Activated CD4-positive, alpha-beta T cell treated with anti-CD3 and anti-CD28 coated beads, Interleukin-2, amount 10 ng/mL, durations not matched to agents 24 days and 14 days (primary cell): ENCODE measurements around the gene ADAMTS16. TPM values are rescaled to one million over a fixed set of nuclear protein-coding genes. Genes with fewer than 3 reads are reported as not detected.

Experiments used
- DNase-seq: peaks from one replicate; pipeline ENCODE4 v3.0.0; 2022
- H3K27ac Mint-ChIP-seq: one replicate; pipeline ENCODE4 v1.8.0; 2022; ENCODE audit warnings: mild to moderate bottlenecking, mixed read lengths
- H3K27me3 Mint-ChIP-seq: one replicate; pipeline ENCODE4 v1.8.0; 2022; ENCODE audit warnings: mixed read lengths
- H3K36me3 Mint-ChIP-seq: one replicate; pipeline ENCODE4 v1.8.0; 2022; ENCODE audit warnings: low read depth, mild to moderate bottlenecking, mixed read lengths
- H3K4me1 Mint-ChIP-seq: one replicate; pipeline ENCODE4 v1.8.0; 2021; ENCODE audit warnings: mixed read lengths
- H3K4me3 Mint-ChIP-seq: one replicate; pipeline ENCODE4 v1.8.0; 2022; ENCODE audit warnings: mild to moderate bottlenecking, moderate library complexity, mixed read lengths
- H3K9me3 Mint-ChIP-seq: one replicate; pipeline ENCODE4 v1.8.0; 2021; ENCODE audit warnings: mixed read lengths
- intact Hi-C: fragments of 100-400 bp; cut with micrococcal nuclease; formaldehyde crosslinking; loops from one replicate; pipeline ENCODE4 v1.15.1; 2023
- total RNA-seq: library from RNA; stranded (reverse); gene quantifications from 2 replicates; pipeline ENCODE4 v1.2.3, GENCODE V29; 2022

ADAMTS16 gene
- total RNA-seq, 1 donor from 2014 or later = not detected

GRCh38 chr5:5320062-5320805 lies 180.1 kb downstream of the ADAMTS16 start:
- peaks cover 3% of the 10 kb centered on the region for H3K9me3 Mint-ChIP-seq
- intact Hi-C loops = no loop called here

GRCh38 chr5:5321137-5321536 lies 181.0 kb downstream of the ADAMTS16 start:
- H3K36me3 Mint-ChIP-seq = no peaks in the 10 kb centered on the region
- H3K27ac Mint-ChIP-seq = no peak overlapping the region
- no peaks in the 10 kb centered on the region for H3K27me3 Mint-ChIP-seq
- no peak overlapping the region for H3K4me3 Mint-ChIP-seq
- DNase-seq = no peak
- intact Hi-C loops = no loop called here
- H3K9me3 Mint-ChIP-seq = peaks cover 3% of the 10 kb centered on the region
- no peaks in the 10 kb centered on the region for H3K4me1 Mint-ChIP-seq

More at GRCh38 chr5:5320062-5320805, 180.1 kb downstream of the ADAMTS16 start:
- DNase-seq = no peak
- Mint-ChIP-seq H3K27ac (no peak overlapping the region), H3K4me3 (no peak overlapping the region), H3K36me3 (no peaks in the 10 kb centered on the region), H3K27me3 (no peaks in the 10 kb centered on the region), H3K4me1 (no peaks in the 10 kb centered on the region)

- H3K27ac Mint-ChIP-seq = no peak overlapping the region
- no peak for DNase-seq
- H3K4me1 Mint-ChIP-seq = no peaks in the 10 kb centered on the region
- no peak overlapping the region for H3K4me3 Mint-ChIP-seq
- no peaks in the 10 kb centered on the region for H3K27me3 Mint-ChIP-seq
- peaks cover 10% of the 10 kb centered on the region for H3K9me3 Mint-ChIP-seq
- intact Hi-C loops = no loop called here
- H3K36me3 Mint-ChIP-seq = no peaks in the 10 kb centered on the region
Measured at GRCh38 chr5:5323551-5323950, 183.4 kb downstream of the ADAMTS16 start.

- Mint-ChIP-seq H3K9me3 (peaks cover 10% of the 10 kb centered on the region), H3K27me3 (no peaks in the 10 kb centered on the region)
Measured at GRCh38 chr5:5326115-5326758, 186.1 kb downstream of the ADAMTS16 start.

GRCh38 chr5:5327126-5327525 lies 187.0 kb downstream of the ADAMTS16 start:
- no peaks in the 10 kb centered on the region for H3K36me3 Mint-ChIP-seq
- intact Hi-C loops = no loop called here
- no peaks in the 10 kb centered on the region for H3K27me3 Mint-ChIP-seq
- peaks cover 10% of the 10 kb centered on the region for H3K9me3 Mint-ChIP-seq
- no peak overlapping the region for H3K4me3 Mint-ChIP-seq
- H3K27ac Mint-ChIP-seq = no peak overlapping the region
- no peaks in the 10 kb centered on the region for H3K4me1 Mint-ChIP-seq
- DNase-seq = no peak

More at GRCh38 chr5:5326115-5326758, 186.1 kb downstream of the ADAMTS16 start:
- no peak for DNase-seq
- Mint-ChIP-seq H3K4me3 (no peak overlapping the region), H3K4me1 (no peaks in the 10 kb centered on the region), H3K36me3 (no peaks in the 10 kb centered on the region), H3K27ac (no peak overlapping the region)
- intact Hi-C loops = no loop called here

- no peaks in the 10 kb centered on the region for H3K36me3 Mint-ChIP-seq
- H3K27ac Mint-ChIP-seq = no peak overlapping the region
- intact Hi-C loops = no loop called here
- H3K27me3 Mint-ChIP-seq = no peaks in the 10 kb centered on the region
- peaks cover 6% of the 10 kb centered on the region for H3K9me3 Mint-ChIP-seq
- H3K4me3 Mint-ChIP-seq = no peak overlapping the region
- no peaks in the 10 kb centered on the region for H3K4me1 Mint-ChIP-seq
- no peak for DNase-seq
Measured at GRCh38 chr5:5330728-5331452, 190.8 kb downstream of the ADAMTS16 start.

- Mint-ChIP-seq H3K4me3 (no peak overlapping the region), H3K36me3 (no peaks in the 10 kb centered on the region), H3K4me1 (no peaks in the 10 kb centered on the region), H3K27ac (no peak overlapping the region), H3K9me3 (peaks cover 6% of the 10 kb centered on the region), H3K27me3 (no peaks in the 10 kb centered on the region)
- DNase-seq = no peak
- intact Hi-C loops = no loop called here
Measured at GRCh38 chr5:5331848-5332247, 191.7 kb downstream of the ADAMTS16 start.

- intact Hi-C loops = no loop called here
- no peak overlapping the region for H3K27ac Mint-ChIP-seq
- H3K4me1 Mint-ChIP-seq = no peaks in the 10 kb centered on the region
- no peak for DNase-seq
- no peaks in the 10 kb centered on the region for H3K27me3 Mint-ChIP-seq
- H3K4me3 Mint-ChIP-seq = no peak overlapping the region
- no peaks in the 10 kb centered on the region for H3K36me3 Mint-ChIP-seq
- H3K9me3 Mint-ChIP-seq = peaks cover 6% of the 10 kb centered on the region
Measured at GRCh38 chr5:5332287-5332686, 192.2 kb downstream of the ADAMTS16 start.

- no peaks in the 10 kb centered on the region for H3K9me3 Mint-ChIP-seq
- DNase-seq = no peak
- intact Hi-C loops = no loop called here
- no peaks in the 10 kb centered on the region for H3K27me3 Mint-ChIP-seq
- no peaks in the 10 kb centered on the region for H3K4me1 Mint-ChIP-seq
- no peaks in the 10 kb centered on the region for H3K36me3 Mint-ChIP-seq
- no peak overlapping the region for H3K4me3 Mint-ChIP-seq
- no peak overlapping the region for H3K27ac Mint-ChIP-seq
Measured at GRCh38 chr5:5335107-5335506, 195.0 kb downstream of the ADAMTS16 start.

GRCh38 chr5:5335700-5336264 lies 195.7 kb downstream of the ADAMTS16 start:
- no peaks in the 10 kb centered on the region for H3K27me3 Mint-ChIP-seq

GRCh38 chr5:5339257-5339656 lies 199.1 kb downstream of the ADAMTS16 start:
- H3K27ac Mint-ChIP-seq = no peak overlapping the region
- no peaks in the 10 kb centered on the region for H3K4me1 Mint-ChIP-seq
- intact Hi-C loops = no loop called here

More at GRCh38 chr5:5335700-5336264, 195.7 kb downstream of the ADAMTS16 start:
- Mint-ChIP-seq H3K4me3 (no peak overlapping the region), H3K27ac (no peak overlapping the region), H3K4me1 (no peaks in the 10 kb centered on the region), H3K36me3 (no peaks in the 10 kb centered on the region), H3K9me3 (no peaks in the 10 kb centered on the region)
- DNase-seq = no peak
- intact Hi-C loops = no loop called here

GRCh38 chr5:5340206-5340729 lies 200.1 kb downstream of the ADAMTS16 start:
- no peak overlapping the region for H3K4me3 Mint-ChIP-seq
- no peak for DNase-seq
- no peaks in the 10 kb centered on the region for H3K36me3 Mint-ChIP-seq
- no peaks in the 10 kb centered on the region for H3K4me1 Mint-ChIP-seq
- no peaks in the 10 kb centered on the region for H3K27me3 Mint-ChIP-seq
- no peaks in the 10 kb centered on the region for H3K9me3 Mint-ChIP-seq
- intact Hi-C loops = no loop called here
- no peak overlapping the region for H3K27ac Mint-ChIP-seq

More at GRCh38 chr5:5339257-5339656, 199.1 kb downstream of the ADAMTS16 start:
- Mint-ChIP-seq H3K36me3 (no peaks in the 10 kb centered on the region), H3K9me3 (no peaks in the 10 kb centered on the region), H3K27me3 (no peaks in the 10 kb centered on the region), H3K4me3 (no peak overlapping the region)
- DNase-seq = no peak

- no peaks in the 10 kb centered on the region for H3K27me3 Mint-ChIP-seq
- H3K36me3 Mint-ChIP-seq = no peaks in the 10 kb centered on the region
- no peak overlapping the region for H3K27ac Mint-ChIP-seq
- no peaks in the 10 kb centered on the region for H3K9me3 Mint-ChIP-seq
- no peak for DNase-seq
- intact Hi-C loops = no loop called here
- H3K4me3 Mint-ChIP-seq = no peak overlapping the region
- no peaks in the 10 kb centered on the region for H3K4me1 Mint-ChIP-seq
Measured at GRCh38 chr5:5341531-5342292, 201.6 kb downstream of the ADAMTS16 start.
